Activated naive CD4-positive, alpha-beta T cell treated with anti-CD3 and anti-CD28 coated beads, Interleukin-2, amount 50 U/mL, for 24 hours (primary cell): ENCODE results near the gene WDR49.

Experiments
- H3K27ac Mint-ChIP-seq: one replicate; pipeline ENCODE4 v1.8.0; 2021; ENCODE audit warnings: mild to moderate bottlenecking, mixed read lengths
- H3K27me3 Mint-ChIP-seq: one replicate; pipeline ENCODE4 v1.8.0; 2021; ENCODE audit warnings: mixed read lengths
- H3K36me3 Mint-ChIP-seq: one replicate; pipeline ENCODE4 v1.8.0; 2021; ENCODE audit warnings: mixed read lengths
- H3K4me1 Mint-ChIP-seq: one replicate; pipeline ENCODE4 v1.8.0; 2021; ENCODE audit warnings: mixed read lengths
- H3K4me3 Mint-ChIP-seq: one replicate; pipeline ENCODE4 v1.8.0; 2021; ENCODE audit warnings: mild to moderate bottlenecking, mixed read lengths
- H3K9me3 Mint-ChIP-seq: one replicate; pipeline ENCODE4 v1.8.0; 2021; ENCODE audit warnings: mixed read lengths

Gene WDR49

GRCh38 chr3:167653760-167654159, at the start of gene WDR49:
TSS of gene WDR49 (minus strand) at chr3:167653942. CDS start at chr3:167653425, 517 bp downstream.
- H3K36me3 Mint-ChIP-seq = peaks cover 2% of the 10 kb centered on the region
- no peak within 1 kb of the TSS for H3K4me3 Mint-ChIP-seq
- no peak within 1 kb of the TSS for H3K27ac Mint-ChIP-seq

GRCh38 chr3:167700926-167701325, 47.2 kb upstream of the WDR49 start:
- H3K27ac Mint-ChIP-seq = no peak overlapping the region
- H3K36me3 Mint-ChIP-seq = peaks cover 9% of the 10 kb centered on the region
- no peak overlapping the region for H3K4me3 Mint-ChIP-seq
- peaks cover 19% of the 10 kb centered on the region for H3K4me1 Mint-ChIP-seq
- no peaks in the 10 kb centered on the region for H3K27me3 Mint-ChIP-seq
- no peaks in the 10 kb centered on the region for H3K9me3 Mint-ChIP-seq

More at GRCh38 chr3:167653760-167654159, at the start of gene WDR49:
- Mint-ChIP-seq H3K27me3 (peaks cover 6% of the 10 kb centered on the region), H3K4me1 (peaks cover 14% of the 10 kb centered on the region), H3K9me3 (no peaks in the 10 kb centered on the region)

GRCh38 chr3:167700046-167700445, 46.3 kb upstream of the WDR49 start:
- Mint-ChIP-seq H3K27me3 (no peaks in the 10 kb centered on the region), H3K9me3 (no peaks in the 10 kb centered on the region), H3K36me3 (peaks cover 7% of the 10 kb centered on the region), H3K4me3 (no peak overlapping the region), H3K27ac (no peak overlapping the region), H3K4me1 (peaks cover 16% of the 10 kb centered on the region)

- Mint-ChIP-seq H3K36me3 (peaks cover 9% of the 10 kb centered on the region), H3K27ac (no peak overlapping the region), H3K4me1 (peaks cover 45% of the 10 kb centered on the region), H3K9me3 (no peaks in the 10 kb centered on the region), H3K4me3 (no peak overlapping the region), H3K27me3 (no peaks in the 10 kb centered on the region)
Observed at GRCh38 chr3:167694121-167694520, 40.4 kb upstream of the WDR49 start.

- Mint-ChIP-seq H3K4me3 (peak overlapping the region; percentile 15), H3K36me3 (peaks cover 11% of the 10 kb centered on the region), H3K27ac (peak overlapping the region; percentile 91), H3K4me1 (peaks cover 46% of the 10 kb centered on the region), H3K9me3 (no peaks in the 10 kb centered on the region), H3K27me3 (no peaks in the 10 kb centered on the region)
Observed at GRCh38 chr3:167691366-167691765, 37.6 kb upstream of the WDR49 start.

GRCh38 chr3:167684388-167684993, 30.7 kb upstream of the WDR49 start:
- H3K4me1 Mint-ChIP-seq = peaks cover 4% of the 10 kb centered on the region
- no peak overlapping the region for H3K27ac Mint-ChIP-seq
- peaks cover 22% of the 10 kb centered on the region for H3K36me3 Mint-ChIP-seq
- no peaks in the 10 kb centered on the region for H3K27me3 Mint-ChIP-seq
- H3K9me3 Mint-ChIP-seq = no peaks in the 10 kb centered on the region
- H3K4me3 Mint-ChIP-seq = no peak overlapping the region

- Mint-ChIP-seq H3K4me3 (no peak overlapping the region), H3K9me3 (peaks cover 23% of the 10 kb centered on the region), H3K27me3 (no peaks in the 10 kb centered on the region), H3K4me1 (peaks cover 4% of the 10 kb centered on the region), H3K36me3 (peaks cover 50% of the 10 kb centered on the region), H3K27ac (no peak overlapping the region)
Observed at GRCh38 chr3:167679526-167679925, 25.8 kb upstream of the WDR49 start.

GRCh38 chr3:167675848-167676247, 22.1 kb upstream of the WDR49 start:
- no peak overlapping the region for H3K4me3 Mint-ChIP-seq
- peaks cover 28% of the 10 kb centered on the region for H3K9me3 Mint-ChIP-seq
- H3K27ac Mint-ChIP-seq = no peak overlapping the region
- H3K27me3 Mint-ChIP-seq = no peaks in the 10 kb centered on the region
- H3K4me1 Mint-ChIP-seq = peaks cover 4% of the 10 kb centered on the region
- H3K36me3 Mint-ChIP-seq = peaks cover 55% of the 10 kb centered on the region

GRCh38 chr3:167673221-167673620, 19.5 kb upstream of the WDR49 start:
- Mint-ChIP-seq H3K27ac (no peak overlapping the region), H3K9me3 (peaks cover 28% of the 10 kb centered on the region), H3K4me1 (no peaks in the 10 kb centered on the region), H3K4me3 (no peak overlapping the region), H3K27me3 (no peaks in the 10 kb centered on the region), H3K36me3 (peaks cover 44% of the 10 kb centered on the region)

GRCh38 chr3:167671878-167672427, 18.2 kb upstream of the WDR49 start:
- H3K27me3 Mint-ChIP-seq = no peaks in the 10 kb centered on the region
- H3K4me1 Mint-ChIP-seq = no peaks in the 10 kb centered on the region
- peaks cover 38% of the 10 kb centered on the region for H3K36me3 Mint-ChIP-seq
- no peak overlapping the region for H3K27ac Mint-ChIP-seq
- H3K9me3 Mint-ChIP-seq = peaks cover 21% of the 10 kb centered on the region
- H3K4me3 Mint-ChIP-seq = no peak overlapping the region

- Mint-ChIP-seq H3K4me3 (no peak overlapping the region), H3K36me3 (peaks cover 17% of the 10 kb centered on the region), H3K9me3 (peaks cover 14% of the 10 kb centered on the region), H3K4me1 (no peaks in the 10 kb centered on the region), H3K27me3 (no peaks in the 10 kb centered on the region), H3K27ac (no peak overlapping the region)
Observed at GRCh38 chr3:167669699-167670098, 16.0 kb upstream of the WDR49 start.

- Mint-ChIP-seq H3K9me3 (peaks cover 8% of the 10 kb centered on the region), H3K4me3 (no peak overlapping the region), H3K27ac (no peak overlapping the region), H3K4me1 (no peaks in the 10 kb centered on the region), H3K36me3 (peaks cover 8% of the 10 kb centered on the region), H3K27me3 (no peaks in the 10 kb centered on the region)
Observed at GRCh38 chr3:167668651-167669050, 14.9 kb upstream of the WDR49 start.

- no peak overlapping the region for H3K4me3 Mint-ChIP-seq
- H3K27me3 Mint-ChIP-seq = peaks cover 2% of the 10 kb centered on the region
- H3K4me1 Mint-ChIP-seq = no peaks in the 10 kb centered on the region
- peaks cover 8% of the 10 kb centered on the region for H3K9me3 Mint-ChIP-seq
- no peak overlapping the region for H3K27ac Mint-ChIP-seq
- no peaks in the 10 kb centered on the region for H3K36me3 Mint-ChIP-seq
Observed at GRCh38 chr3:167666563-167666962, 12.8 kb upstream of the WDR49 start.

- Mint-ChIP-seq H3K4me1 (no peaks in the 10 kb centered on the region), H3K4me3 (no peak overlapping the region), H3K27ac (no peak overlapping the region), H3K36me3 (no peaks in the 10 kb centered on the region), H3K27me3 (peaks cover 4% of the 10 kb centered on the region), H3K9me3 (peaks cover 8% of the 10 kb centered on the region)
Observed at GRCh38 chr3:167662919-167663400, 9.2 kb upstream of the WDR49 start.

- no peaks in the 10 kb centered on the region for H3K9me3 Mint-ChIP-seq
- H3K4me3 Mint-ChIP-seq = no peak overlapping the region
- peaks cover 4% of the 10 kb centered on the region for H3K4me1 Mint-ChIP-seq
- no peak overlapping the region for H3K27ac Mint-ChIP-seq
- peaks cover 2% of the 10 kb centered on the region for H3K36me3 Mint-ChIP-seq
- H3K27me3 Mint-ChIP-seq = peaks cover 8% of the 10 kb centered on the region
Observed at GRCh38 chr3:167657684-167658225, 4.0 kb upstream of the WDR49 start.

- Mint-ChIP-seq H3K27me3 (peaks cover 8% of the 10 kb centered on the region), H3K27ac (no peak overlapping the region), H3K4me3 (no peak overlapping the region), H3K36me3 (peaks cover 2% of the 10 kb centered on the region), H3K9me3 (no peaks in the 10 kb centered on the region), H3K4me1 (peaks cover 4% of the 10 kb centered on the region)
Observed at GRCh38 chr3:167656821-167657220, 3.1 kb upstream of the WDR49 start.
